Cardiac fibroblast (primary cell): Measurements from ENCODE around the gene SAT2.
A peak's percentile ranks its signal among the peaks of the same experiment; 100 is the strongest.
"Not testable (repeated sequence)": the region's sequence is repeated elsewhere in the genome, so short reads cannot be mapped to it uniquely, and the experiment has no call there.

Experiments used
- DNase-seq, 2 donors: peaks; one replicate each; pipeline versions ENCODE4 v3.0.0 to v3.0.0-alpha.2; 2010; ENCODE audit warnings: low read depth in 2 of 2
- H3K4me3 ChIP-seq, 2 donors: replicated peaks in 1 of 2; 1 replicate in 1 of 2; 2 replicates in 1 of 2; pipeline ENCODE4 v1.5.1; 2011; ENCODE audit warnings: low read depth in 2 of 2, low read length in 2 of 2, mild to moderate bottlenecking in 2 of 2, moderate library complexity in 1 of 2
- TF ChIP-seq, protein P1 (sequence below): IDR thresholded peaks from one replicate; pipeline ENCODE4 v1.5.1; 2011; ENCODE audit warnings: low read depth, mild to moderate bottlenecking, low read length, inconsistent platforms

Gene SAT2

DNA sequence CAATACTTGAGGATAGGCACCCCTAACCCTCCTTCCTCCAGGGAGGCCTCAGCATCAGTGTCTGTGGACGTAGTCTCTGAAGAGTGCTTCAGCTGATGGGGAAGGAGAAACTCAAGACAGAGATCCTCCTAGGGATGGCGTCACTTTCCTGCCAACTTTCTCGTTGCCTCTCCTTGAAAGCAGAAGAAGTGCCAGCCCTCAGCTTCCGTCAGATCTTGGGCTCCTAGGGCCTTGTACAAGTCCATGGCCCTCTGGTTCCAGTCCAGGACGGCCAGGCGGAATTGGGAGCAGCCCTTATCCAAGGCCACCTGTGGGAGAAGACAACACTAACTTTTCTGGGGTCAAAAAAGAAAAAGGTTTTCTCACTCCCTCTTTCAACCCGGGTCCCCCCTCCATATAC is 1.3 kb downstream of the SAT2 start:
- H3K4me3 ChIP-seq = peak overlapping the region in 1 of 2 donors; percentile 81
- TF ChIP-seq, protein P1, sequence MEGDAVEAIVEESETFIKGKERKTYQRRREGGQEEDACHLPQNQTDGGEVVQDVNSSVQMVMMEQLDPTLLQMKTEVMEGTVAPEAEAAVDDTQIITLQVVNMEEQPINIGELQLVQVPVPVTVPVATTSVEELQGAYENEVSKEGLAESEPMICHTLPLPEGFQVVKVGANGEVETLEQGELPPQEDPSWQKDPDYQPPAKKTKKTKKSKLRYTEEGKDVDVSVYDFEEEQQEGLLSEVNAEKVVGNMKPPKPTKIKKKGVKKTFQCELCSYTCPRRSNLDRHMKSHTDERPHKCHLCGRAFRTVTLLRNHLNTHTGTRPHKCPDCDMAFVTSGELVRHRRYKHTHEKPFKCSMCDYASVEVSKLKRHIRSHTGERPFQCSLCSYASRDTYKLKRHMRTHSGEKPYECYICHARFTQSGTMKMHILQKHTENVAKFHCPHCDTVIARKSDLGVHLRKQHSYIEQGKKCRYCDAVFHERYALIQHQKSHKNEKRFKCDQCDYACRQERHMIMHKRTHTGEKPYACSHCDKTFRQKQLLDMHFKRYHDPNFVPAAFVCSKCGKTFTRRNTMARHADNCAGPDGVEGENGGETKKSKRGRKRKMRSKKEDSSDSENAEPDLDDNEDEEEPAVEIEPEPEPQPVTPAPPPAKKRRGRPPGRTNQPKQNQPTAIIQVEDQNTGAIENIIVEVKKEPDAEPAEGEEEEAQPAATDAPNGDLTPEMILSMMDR = no peak
- DNase-seq = no peak

DNA sequence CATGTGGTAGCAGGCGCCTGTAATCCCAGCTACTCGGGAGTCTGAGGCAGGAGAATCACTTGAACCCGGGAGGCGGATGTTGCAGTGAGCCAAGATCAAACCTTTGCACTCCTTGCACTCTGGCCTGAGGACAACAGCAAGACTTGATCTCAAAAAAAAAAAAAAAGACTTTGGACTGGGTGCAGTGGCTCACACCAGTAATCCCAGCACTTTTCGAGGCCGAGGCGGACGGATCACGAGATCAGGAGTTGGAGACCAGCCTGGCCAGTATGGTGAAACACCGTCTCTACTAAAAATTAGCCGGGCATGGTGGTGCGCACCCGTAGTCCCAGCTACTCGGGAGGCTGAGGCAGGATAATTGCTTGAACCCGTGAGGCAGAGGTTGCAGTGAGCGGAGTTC is 1.9 kb downstream of the SAT2 start:
- H3K4me3 ChIP-seq, DNase-seq: not testable (repeated sequence)

DNA sequence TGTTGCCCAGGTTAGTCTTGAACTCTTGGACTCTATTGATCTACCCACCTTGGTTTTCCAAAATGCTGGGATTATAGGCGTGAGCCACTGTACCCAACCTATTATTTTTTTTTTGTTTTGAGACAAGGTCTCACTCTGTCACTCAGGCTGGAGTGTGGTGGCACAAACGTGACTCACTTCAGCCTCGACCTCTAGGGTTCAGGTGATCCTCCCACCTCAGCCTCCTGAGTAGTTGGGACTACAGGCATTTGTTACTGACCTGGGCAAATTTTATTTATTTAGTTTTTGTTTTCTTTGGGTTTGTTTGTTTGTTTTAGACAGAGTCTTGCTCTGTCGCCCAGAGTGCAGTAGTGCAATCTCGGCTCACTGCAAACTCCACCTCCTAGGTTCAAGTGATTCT is 4.0 kb downstream of the SAT2 start:
- TF ChIP-seq, protein P1 = no peak
- no peak overlapping the region for H3K4me3 ChIP-seq

DNA sequence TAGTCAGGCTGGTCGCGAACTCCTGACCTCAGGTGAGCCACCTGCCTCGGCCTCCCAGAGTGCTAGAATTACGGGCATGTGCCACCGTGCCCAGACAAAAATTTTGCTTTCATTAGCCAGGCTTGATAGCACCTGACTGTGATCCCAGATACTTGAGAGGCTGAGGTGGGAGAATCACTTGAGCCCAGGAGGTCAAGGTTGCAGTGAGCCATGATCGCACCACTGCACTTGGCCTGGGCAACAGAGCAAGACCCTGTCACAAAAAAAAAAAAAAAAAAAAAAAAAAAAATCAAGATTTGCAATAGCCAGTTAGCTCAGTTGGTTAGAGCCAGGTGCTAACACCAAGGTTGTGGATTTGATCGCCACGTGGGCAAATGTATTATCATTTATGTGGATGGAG is 6.8 kb downstream of the SAT2 start:
- TF ChIP-seq, protein P1 = no peak
- no peak overlapping the region for H3K4me3 ChIP-seq
- DNase-seq = no peak

More for the DNA sequence above, 4.0 kb downstream of the SAT2 start:
- DNase-seq = no peak

DNA sequence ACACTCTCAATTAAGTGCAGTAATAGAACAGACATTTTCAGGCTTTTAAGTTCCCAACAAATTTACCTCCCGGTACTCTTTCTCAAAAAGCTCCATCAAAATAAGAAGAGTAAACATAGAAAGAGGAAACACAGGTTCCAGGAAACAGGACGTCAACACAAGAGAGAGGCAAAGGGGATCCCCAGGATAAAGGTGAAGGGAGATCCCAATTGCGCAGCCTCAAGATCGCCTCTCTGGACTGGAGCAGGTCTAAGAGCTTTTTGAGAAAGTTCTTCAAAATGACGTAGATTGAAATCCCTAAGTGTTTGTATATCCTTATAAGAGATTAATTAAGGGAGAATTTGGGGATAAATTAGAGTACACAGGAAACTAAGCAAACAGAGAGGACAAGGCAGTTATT is 9.0 kb downstream of the SAT2 start:
- DNase-seq = no peak
- TF ChIP-seq, protein P1 = no peak
- H3K4me3 ChIP-seq = no peak overlapping the region

DNA sequence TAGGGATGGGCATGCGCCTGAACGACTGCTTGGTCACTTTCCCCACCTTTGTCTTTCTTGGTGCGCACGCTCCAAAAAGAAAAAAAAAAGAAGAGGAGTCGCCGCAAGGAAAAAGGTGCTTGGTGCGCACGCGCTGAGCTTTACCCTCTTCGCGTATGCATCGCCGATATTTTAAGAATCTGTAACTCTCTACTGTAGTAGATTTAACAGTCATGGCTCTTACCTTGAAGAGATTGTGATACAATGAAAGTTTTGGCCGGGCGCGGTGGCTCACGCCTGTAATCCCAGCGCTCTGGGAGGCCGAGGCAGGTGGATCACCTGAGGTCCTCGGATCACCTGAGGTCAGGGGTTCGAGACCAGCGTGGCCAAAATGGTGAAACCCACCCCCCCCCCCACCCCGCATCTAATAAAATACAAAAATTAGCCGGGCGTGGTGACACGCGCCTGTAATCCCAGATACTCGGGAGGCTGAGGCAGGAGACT is 12.3 kb downstream of the SAT2 start:
- DNase-seq = no peak
- TF ChIP-seq, protein P1 = no peak
- peak overlapping the region; percentile 41 to 54 for H3K4me3 ChIP-seq

DNA sequence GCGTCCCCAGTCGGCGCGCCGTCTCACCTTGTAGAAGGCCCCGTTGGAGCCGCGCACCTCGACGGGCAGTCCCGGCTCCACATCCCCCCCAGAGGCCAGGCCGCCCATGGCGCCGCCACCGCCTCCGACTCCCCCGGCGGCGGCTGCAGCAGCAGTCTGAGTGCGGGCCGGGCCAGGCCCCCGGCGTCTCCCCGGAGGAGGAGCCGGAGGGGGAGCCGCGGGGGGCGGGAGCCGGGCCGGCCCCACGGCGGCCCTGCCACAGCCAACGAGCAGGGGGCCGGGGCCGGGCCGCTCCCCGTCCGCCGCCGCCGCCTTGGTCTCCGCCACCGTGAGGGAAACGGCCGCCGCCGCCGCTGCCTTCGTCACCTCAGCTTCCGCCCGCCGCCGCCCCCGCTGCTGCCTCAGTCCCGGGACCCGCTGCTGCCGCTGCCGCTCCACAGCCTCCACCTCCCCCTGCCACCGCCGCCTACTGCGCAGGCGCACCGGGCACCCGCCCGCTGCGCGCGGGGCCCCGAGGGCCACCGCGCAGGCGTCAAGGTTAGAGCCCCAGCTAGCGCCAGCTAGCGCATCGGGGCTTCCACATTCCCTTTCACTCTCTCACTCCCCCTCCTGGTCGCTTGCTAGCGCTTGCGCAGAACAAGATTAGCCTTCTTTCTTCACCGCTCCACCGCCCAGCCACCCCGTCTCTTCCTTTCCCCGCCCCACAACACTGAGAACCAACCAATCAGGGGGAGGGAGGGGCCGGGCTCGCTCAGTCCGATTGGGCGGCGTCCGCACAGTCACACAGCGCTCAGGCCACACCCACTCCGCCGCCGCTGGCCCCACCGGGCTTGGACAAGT is 13.0 kb downstream of the SAT2 start, which contains the start of gene FXR2:
FXR2 (minus strand) TSS at position 473 of the 840 bp plus-strand sequence; CDS start at position 108, 365 bp downstream.
- peak within 1 kb of the TSS; percentile 83 to 86 for H3K4me3 ChIP-seq
- TF ChIP-seq, protein P1 = peak; percentile 72
- peak; percentile 100 for DNase-seq
